ENCODE data around the gene LCN6.
"Not testable (repeated sequence)": the region's sequence is repeated elsewhere in the genome, so short reads cannot be mapped to it uniquely, and the experiment has no call there.

The LCN6 gene

DNA sequence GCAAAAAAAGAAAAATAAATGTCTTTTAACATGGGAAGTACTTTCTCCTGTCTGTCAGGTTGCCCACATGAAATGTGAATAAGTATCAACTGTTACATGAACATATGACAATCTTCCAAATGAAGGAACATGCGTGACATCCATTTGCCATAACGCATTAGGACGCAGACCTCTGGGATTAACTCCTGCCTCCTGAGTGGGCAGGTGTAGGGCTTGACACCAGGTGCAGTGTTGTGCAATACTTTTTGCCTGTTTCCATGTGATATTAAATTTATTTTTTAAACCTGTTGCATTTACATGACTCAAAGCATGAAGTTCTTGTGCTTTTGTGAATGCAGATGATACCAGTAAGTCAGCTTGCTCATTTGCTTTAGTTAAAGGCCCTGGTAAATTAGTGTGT lies 34.1 kb upstream of the LCN6 start:
- DNase-seq, result no peak

DNA sequence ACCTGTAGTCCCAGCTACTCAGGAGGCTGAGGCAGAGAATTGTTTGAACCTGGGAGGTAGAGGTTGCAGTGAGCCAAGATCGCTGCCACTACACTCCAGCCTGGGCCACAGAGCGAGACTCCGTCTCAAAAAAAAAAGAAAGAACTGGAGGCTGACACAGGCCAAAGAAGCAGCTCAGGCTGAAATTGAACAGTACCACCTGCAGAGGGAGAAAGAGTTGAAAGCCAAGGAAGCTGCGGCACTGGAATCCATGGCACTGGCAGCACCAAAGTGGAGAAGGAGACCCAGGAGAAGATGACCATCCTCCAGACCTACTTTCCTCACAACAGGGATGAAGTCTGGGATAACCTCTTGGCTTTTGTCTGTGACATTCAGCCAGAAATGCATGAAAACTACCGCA lies 31.5 kb upstream of the LCN6 start:
- DNase-seq, result no peak

DNA sequence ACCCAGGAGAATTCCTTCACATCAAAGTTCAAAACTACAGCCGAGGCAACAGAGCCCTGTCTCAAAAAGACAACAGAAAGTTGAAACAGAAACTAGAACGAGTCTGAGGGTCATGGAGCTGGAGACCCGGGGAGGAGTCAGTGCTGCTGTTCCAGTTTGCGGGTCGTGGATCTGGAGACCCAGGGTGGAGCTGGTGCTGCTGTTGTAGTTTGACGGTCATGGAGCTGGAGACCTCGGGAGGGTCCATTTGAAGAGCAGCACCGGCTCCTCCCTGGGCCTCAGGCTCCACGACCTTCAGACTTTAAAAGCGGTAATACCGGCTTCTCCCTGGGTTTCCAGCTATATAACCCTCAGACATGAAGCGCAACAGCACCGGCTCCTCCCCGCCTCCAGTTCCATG lies 29.0 kb upstream of the LCN6 start:
- no peak for DNase-seq

DNA sequence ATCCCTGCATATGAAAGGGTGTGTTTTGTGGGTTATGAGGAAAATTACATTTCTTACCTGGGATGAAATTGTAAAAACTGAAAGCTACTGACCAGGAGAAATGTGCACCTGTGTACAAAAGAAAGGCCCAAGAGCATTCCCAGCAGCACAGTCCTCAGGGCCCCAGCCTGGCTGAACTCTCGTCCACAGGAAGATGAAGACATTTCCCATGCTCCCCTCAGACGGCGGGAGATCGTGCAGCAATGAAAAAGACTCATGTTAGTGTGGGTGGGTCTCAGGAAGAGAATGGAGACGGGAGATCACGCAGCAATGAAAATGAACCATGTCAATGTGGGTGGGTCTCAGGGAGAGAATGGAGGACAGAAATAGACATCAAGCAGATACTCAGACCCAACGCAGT lies 28.6 kb upstream of the LCN6 start:
- DNase-seq, result no peak

DNA sequence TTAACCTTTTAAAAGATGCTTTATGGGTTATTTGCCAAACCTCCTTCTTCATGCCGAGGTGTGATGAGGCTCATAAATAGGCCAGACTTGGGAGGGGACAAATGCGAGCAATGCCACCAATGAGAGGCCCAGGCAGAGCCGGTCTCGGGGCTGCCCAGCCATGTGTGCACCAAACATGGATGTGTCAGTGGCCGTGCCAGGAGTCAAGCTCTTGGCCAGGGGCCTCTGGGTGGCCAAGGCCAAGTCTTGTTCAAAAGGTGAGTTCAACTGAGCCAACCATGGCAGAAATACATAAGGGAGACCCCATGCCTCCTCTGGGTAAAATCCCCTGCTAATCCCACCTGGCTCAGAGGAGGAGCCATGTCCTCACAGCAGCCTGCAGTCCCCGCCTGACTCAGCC lies 26.9 kb upstream of the LCN6 start:
- DNase-seq, result no peak

DNA sequence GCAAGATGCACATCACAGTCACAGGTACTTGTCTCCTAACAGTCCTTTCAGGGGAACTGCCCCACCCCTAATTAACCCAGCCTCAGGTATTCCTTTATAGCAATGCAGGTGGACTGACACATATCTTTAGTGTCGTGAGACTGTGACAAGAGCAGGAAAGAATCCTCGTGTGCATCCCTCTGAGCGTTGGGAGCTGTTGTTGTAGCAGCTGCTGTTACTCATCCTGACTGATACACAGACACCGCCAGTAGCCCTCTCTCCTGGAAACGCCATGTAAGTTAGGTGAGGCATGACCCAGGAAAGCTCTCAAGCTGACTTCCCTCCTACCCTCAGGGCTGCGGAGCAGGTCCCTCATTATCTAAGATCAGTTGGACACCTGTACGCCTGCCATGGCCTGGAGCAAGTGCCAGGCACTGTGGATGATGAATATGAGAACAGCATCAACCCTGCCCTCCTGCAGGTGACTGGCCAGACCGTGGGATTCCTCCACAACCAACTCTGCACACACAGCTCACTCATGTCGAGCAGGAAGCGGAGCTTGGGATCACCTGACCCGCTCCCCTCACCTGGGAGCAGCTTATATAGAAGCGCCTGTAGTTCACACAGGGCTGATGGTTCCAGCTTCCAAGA lies 26.2 kb upstream of the LCN6 start:
- DNase-seq, result no peak

DNA sequence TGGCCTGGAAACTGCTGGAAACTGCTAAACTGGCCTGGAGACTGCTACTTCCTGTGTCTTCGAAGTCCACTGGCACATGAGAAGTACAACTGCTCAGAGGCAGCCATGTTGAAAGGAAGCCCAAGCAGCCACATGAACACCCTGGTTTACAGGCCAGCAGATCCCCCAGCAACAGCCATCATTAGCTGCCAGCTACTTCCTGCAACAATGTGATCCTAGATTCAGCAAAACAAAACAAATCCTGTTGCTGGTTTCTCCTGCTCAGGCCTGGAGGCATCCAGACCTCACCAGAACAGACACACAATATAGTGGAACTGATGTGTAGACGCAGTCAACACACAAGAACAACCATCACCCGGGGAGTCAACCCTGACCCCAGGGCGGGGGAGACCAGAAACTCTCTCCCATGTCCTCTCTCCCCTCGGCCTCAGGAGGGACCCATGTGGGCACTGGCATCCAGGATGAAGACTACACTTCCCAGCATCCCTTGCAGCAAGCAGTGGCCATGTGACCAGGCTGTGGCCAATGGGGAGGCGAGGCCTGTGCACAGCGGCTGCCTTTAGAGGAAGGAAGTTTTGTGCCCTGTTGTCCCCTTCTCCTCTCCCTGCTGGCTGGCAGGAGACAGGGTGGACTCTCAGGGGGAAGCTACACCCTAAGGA lies 25.2 kb upstream of the LCN6 start:
- DNase-seq, result no peak

DNA sequence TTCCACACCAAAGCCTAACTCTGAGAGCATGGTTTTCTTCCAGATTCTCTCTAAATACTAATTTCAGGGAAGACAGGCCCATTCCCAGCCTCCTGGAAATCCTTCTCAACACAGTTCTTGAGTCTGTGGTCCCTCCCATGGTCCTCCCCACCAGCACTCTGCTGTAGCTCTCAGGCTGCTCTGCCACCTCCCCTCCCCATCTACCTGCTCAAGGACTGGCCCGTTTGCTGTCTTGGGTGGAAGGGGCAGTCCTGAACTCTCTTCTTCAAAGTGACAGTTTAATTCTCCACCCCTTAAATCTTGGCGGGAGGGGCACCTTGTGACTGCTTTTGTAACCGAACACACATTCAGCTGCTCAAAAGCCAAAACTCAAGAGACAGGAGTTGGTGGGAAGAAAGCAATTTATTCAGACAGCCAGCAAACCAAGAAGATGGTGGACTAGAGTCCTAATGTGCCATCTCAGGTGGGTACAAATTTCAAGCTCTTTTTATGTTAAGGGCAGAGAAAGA lies 23.6 kb upstream of the LCN6 start:
- no peak for DNase-seq

DNA sequence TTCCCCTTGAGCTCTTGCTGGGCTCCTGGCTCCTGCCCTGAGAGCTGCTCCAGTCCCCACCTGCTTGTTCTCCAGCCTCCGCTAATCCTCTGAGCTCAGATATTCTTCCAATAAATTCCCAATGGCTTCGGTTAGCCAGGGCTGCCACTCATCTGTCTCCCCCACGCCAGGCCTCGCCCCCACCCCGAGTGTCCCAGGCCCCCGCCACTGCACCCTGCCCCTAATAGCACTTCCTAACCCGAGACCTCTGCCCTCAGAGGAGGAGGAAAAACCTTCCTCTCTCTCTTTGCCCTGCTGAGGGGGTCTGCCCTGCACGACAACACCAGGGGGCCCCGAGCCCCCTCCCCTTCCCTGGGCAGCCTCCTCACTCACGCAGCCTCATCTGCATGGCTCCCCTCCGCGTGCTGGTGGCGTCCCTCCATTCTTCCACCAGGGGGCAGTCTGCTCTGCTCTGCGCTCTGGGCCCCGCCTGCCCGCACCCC lies 21.4 kb upstream of the LCN6 start:
- DNase-seq, result peak; percentile 30

DNA sequence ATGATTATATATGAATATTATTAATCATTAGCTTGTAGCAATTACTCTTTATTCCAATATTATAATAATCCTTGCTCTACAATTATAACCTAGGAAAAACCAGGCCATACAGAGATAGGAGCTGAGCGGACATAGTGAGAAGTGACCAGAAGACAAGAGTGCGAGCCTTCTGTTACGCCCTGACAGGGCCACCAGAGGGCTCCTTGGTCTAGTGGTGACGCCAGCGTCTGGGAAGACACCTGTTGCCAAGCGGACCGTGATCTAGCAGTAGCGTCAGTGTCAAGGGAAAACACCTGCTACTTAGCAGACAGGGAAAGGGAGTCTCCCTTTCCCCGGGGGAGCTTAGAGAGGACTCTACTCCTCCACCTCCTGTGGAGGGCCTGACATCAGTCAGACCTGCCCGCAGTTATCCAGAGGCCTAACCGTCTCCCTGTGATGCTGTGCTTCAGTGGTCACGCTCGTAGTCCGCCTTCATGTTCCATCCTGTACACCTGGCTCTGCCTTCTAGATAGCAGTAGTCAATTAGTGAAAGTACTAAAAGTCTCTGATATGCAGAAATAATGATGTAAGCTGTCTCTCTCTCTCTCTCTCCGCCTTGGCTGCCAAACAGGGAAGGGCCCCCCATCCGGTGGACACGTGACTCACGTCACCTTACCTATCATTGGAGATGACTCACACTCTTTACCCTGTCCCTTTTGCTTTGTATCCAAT lies 18.2 kb upstream of the LCN6 start:
- peak; percentile 5 for DNase-seq

DNA sequence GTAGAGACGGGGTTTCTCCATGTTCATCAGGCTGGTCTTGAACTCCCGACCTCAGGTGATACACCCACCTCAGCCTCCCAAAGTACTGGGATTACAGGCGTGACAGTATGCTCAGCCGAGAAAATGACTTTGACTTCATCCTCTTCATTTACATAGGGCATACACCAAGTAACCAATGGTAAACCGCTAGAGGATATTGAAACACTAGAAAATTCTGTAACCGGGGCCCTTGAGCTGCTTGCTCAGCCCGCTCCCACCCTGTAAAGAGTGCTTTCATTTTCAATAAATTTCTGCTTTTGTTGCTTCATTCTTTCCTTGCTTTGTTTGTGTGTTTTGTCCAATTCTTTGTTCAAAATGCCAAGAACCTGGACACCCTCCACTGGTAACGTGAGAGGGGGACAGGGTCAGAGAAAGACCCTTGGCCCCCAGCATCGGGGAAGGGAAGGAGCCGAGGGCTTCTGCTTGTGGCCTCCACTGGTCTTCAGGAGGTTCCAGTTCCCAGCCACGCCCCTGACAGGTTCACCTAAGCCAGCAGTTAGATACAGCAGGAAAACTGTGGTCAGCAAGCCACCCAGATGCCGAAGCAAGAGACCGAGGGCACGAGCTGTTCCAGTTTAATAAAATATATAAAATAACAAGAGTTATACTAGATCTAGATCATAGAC lies 17.6 kb upstream of the LCN6 start:
- DNase-seq, result not testable (repeated sequence)

DNA sequence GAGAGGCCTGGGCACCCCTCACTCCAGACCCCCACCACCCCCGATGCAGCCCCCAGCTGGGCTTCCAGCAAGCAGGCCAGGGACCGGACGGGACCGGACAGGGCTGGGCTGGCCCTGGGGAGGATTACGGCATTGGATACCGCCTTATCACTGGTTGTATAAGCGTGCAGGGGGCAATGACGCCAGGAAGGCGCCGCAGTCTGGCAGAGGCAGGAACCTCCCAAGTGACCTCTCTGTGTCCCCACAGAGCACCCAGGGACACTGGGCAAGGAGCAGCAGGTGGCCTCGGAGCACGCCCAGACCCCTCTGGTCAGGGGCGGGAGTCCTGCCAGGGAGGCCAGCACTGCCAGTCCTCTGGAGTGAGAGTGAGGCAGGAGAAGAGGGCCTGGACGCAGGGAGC lies 16.7 kb upstream of the LCN6 start:
- no peak for DNase-seq

DNA sequence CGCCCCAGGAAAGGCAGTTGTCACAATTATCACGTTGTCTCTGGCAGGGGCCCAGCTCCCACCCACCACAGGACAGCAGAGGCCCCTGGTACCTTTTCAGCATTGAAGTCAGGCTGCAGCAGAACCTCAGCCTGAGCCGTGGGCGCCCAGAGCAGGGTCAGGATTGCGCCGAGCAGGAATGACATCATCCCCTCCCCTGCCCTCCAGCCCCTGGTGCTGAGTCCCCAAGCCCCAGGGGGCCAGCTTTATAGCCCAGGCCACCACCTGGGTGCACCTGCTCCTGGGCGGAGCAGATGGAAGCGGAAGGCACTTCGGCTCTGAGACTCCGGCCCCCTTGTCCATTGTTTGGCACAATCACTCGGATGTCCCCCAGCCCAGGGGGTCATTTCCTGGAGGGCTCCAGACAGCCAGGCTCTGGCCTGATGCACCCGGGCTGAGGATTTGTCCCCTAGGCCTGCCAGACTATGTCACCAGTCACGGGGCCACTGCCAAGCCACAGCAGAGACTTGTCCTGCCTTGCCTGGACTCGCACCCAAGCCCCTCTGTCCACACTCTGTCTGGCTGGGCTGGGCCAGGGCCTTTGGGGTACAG lies 16.1 kb upstream of the LCN6 start, which contains the start of gene LCN15:
Gene LCN15 (minus strand): TSS at position 218 of the 591 bp plus-strand sequence. CDS start 30 bp downstream, at position 188.
- no peak for DNase-seq

DNA sequence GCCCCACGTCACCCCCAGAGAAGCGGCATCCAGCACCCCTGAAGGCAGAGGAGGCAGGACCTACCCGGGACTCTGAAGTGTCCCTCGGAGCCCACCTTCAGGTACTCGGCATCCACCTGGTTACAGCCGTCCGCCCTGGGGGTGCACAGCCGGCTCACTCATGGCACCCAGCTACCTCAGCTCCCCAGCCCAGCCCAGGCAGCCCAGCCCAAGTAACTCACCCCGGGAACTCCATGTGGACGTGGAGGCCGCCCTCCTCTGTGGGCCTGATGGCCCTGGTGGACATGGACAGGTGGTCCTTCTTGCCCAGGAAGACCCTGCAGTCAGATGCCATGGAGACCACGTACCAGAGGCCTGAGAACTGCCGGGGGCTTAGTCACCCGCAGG lies 15.3 kb upstream of the LCN6 start:
- DNase-seq, result no peak

DNA sequence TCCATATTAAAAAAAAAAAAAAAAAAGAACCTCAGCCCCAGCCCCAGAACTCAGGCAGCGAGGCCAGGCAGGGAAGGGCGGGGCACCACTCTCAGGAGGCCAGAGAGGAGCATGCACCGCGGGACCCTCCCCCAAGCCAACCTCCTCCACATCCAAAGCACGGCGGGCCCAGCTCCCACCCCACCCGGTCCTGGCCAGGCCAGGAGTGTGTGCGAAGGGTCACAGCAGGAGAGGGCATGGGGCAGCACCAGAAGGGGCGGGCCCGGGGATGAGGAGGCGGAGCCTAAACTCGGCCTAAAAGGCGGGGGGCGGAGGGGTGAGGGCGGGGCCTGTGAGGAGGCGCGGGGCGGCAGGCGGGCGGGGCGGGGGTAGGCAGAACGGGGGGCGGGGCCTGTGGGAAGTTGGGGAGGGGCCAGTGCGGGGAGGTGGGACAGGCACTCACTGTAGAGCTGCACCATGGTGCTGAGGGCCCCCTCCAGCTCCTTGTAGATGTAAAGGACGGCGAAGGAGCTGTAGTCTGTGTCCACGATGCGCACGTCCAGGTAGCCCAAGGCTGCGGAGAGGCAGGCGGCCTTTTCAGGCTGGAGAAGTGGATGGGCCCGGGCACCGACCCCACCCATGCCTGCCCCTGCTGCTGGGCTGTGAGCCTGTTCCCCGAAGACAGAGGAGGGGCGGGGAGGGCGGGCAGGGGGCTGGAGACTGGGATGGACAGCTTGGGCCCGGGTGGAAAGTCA lies 14.8 kb upstream of the LCN6 start:
- no peak for DNase-seq

DNA sequence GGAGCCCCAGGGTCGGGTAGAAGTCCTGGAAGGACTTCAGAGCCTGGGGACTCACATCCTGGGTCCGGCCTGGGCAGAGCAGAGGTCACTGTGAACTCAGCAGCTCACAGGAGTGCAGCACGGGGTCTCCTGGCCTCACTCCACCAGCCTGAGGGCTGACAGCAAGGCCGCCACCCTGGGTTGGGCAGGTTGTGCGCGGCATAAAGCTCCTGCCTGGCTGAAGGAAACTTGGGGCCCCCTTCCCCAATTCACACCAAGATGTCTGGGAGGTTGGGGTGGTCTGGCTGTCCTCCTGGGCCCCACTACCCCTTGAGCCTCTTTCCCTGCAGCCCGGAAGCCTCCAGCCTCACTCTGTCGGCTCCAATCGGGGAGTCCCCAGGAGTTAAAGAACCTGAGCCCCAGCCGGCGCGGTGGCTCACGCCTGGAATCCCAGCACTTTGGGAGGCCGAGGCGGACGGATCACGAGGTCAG lies 13.9 kb upstream of the LCN6 start:
- DNase-seq, result no peak

DNA sequence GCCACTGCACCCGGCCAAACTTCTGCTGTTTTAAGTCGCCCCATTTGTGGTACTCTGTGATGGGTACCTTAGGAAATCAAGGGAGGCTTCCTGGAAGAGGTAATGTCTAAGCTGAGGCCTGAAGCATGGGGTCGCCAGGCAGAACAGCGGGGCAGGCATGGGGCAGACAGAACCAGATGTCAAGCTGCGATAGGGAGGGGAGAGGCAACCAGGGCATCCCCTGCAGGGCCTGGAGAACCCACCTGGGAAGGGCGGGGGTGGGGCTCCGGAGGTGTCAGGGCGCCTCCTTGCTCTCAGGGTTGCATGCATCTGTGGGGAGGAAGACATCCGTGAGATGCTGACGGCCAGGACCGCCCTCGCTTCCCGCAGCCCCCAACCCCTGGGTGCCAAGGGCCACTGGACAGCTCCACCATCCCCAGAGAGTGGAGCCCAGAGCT lies 13.2 kb upstream of the LCN6 start:
- no peak for DNase-seq

DNA sequence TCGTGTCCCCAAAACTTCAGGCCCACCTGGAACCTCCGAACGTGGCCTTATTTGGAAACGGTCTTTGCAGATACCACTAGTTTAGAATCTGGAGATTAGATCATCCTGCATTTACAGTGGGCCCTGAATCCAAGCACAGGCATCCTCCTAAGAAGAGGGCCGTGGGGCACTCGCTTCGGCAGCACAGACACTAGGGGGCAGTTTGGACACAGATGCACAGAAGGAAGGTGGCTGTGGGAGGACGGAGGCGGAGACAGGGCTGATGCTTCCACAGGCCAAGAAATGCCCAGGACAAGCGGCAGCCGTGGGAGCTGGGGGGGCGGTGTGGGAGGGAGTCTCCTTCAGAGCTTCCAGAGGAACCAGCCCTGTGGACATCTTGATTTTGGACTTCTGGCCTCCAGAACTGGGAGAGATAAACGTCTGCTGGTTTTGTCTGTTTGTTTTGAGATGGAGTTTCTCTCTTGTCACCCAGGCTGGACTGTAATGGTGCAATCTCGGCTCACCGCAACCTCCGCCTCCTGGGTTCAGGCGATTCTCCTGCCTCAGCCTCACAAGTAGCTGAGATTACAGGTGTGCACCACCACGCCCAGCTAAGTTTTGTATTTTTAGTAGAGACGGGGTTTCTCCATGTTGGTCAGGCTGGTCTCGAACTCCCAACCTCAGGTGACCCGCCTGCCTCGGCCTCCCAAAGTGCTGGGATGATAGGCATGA lies 12.7 kb upstream of the LCN6 start:
- DNase-seq, result peak; percentile 13

DNA sequence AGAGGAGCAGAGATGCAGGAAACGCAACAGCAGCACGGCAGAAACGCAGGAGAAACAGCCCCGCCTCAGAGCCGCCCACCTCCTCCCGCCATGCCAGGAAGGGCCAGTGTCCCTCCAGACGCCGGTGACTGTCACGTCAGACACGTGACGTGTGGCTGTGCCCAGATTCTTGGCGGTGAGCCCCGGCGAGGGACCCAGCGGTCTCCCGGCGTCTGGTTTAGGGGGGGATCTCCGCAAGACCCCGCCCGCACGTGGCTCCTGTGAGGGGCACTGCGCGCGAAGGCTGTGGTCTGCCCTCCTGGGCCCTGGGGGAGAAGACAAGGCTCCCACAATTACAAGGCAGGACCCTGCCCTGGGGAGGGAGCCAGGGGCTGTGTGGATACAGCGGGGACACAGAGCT lies 12.1 kb upstream of the LCN6 start:
- no peak for DNase-seq

DNA sequence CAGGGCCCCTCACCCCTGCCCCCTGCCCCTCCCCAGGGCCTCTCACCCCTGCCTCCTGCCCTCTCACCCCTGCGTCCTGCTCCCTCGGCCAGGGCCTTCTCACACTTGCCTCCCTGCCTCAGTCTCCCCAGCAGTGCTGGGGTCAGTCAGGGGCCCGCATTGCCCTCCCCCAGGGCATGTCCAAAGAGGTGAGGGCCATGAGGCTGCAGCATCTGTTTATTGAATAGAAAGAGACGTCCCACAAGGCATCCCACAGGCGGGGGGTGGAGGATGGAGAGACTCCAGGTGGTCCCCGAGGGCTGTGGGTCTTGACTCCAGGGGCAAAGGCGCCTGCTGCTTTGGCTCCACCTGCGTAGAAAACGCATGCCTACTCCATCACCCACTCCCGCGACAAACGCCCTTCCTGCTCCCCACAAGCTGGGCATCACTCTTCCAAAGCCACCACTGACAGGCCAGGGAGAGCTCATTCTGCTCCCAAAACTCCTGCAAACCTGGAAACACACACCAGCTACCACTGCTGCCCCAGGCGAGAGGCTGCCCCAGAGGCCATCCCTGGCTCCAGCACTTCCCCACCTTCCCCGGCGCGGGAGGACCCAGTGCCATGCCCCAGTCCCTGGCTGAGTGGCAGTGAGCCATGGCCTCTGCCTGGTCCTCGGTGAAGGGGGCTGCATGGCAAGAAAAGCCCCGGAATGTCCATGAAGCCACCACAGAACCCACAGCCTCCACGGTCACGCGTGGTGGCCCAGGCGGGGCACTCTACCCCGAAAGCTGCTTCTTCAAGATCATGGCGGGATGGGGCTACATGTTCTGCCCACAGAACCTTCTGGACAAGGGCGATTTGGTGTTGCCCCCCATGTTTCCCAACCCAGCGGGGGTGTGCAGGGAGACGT lies 11.4 kb upstream of the LCN6 start:
- no peak for DNase-seq
